Neural cell (in vitro differentiated cells): Measurements from ENCODE around the gene PLOD2.

Experiments used
- CTCF ChIP-seq: fragments of 450-650 bp; IDR thresholded peaks from 2 replicates; pipeline ENCODE4 v1.5.1; 2014; ENCODE audit warnings: antibody characterized with exemption, mild to moderate bottlenecking, moderate library complexity; ENCODE audit not compliant: poor library complexity, severe bottlenecking
- EZH2 ChIP-seq: fragments of 200-600, 300-800 bp; shearing (Covaris generic), sonication (generic); IDR thresholded peaks from 2 replicates; pipeline ENCODE4 v1.6.1; 2014; ENCODE audit warnings: antibody characterized with exemption, low read length, borderline replicate concordance, mild to moderate bottlenecking; ENCODE audit not compliant: insufficient read depth, poor library complexity, severe bottlenecking
- MXI1 ChIP-seq: fragments of 450-650 bp; conservative IDR thresholded peaks from 2 replicates; pipeline ENCODE4 v1.6.1; 2014; ENCODE audit warnings: antibody characterized with exemption, mild to moderate bottlenecking; ENCODE audit not compliant: poor library complexity, severe bottlenecking
- REST ChIP-seq: IDR thresholded peaks from 2 replicates; pipeline ENCODE4 v1.6.1; 2012; ENCODE audit warnings: borderline replicate concordance

- TF ChIP-seq MXI1 = no peak
- no peak for TF ChIP-seq CTCF
- TF ChIP-seq REST = no peak
- no peak for TF ChIP-seq EZH2
Observed at GRCh38 chr3:146166826-146167225, 5.8 kb upstream of the PLOD2 start.
